Smooth muscle cell (in vitro differentiated cells): ENCODE data around the gene TMEM255A. TPM values are rescaled to one million over a fixed set of nuclear protein-coding genes. Genes with fewer than 3 reads are reported as not detected.

Experiments used
- DNase-seq: peaks from one replicate; lab custom pipeline; 2025; ENCODE audit not compliant: unreplicated experiment; lab: John Stamatoyannopoulos, UW
- H2AFZ ChIP-seq: fragments of 200-600 bp; sonication (generic); 2 replicates; pipeline ENCODE4 v1.6.0; 2016; ENCODE audit warnings: antibody characterized with exemption, low read depth, mild to moderate bottlenecking
- H3F3A ChIP-seq: fragments of 200-600 bp; sonication (generic); 2 replicates; pipeline ENCODE4 v1.6.0; 2017; ENCODE audit warnings: antibody characterized with exemption, low read depth
- H3K27ac ChIP-seq: fragments of 200-600 bp; sonication (generic); 2 replicates; pipeline ENCODE4 v1.5.1; 2016; ENCODE audit warnings: low read depth, mild to moderate bottlenecking
- H3K27me3 ChIP-seq: fragments of 200-600 bp; sonication (generic); 2 replicates; pipeline ENCODE4 v1.6.1; 2016; ENCODE audit warnings: low read depth, mild to moderate bottlenecking
- H3K36me3 ChIP-seq: fragments of 200-600 bp; sonication (generic); 2 replicates; pipeline ENCODE4 v1.5.1; 2016; ENCODE audit warnings: low read depth
- H3K4me1 ChIP-seq: fragments of 200-600 bp; sonication (generic); 2 replicates; pipeline ENCODE4 v1.5.1; 2016; ENCODE audit warnings: low read depth
- H3K4me2 ChIP-seq: fragments of 200-600 bp; sonication (generic); 2 replicates; pipeline ENCODE4 v1.6.0; 2016; ENCODE audit warnings: mild to moderate bottlenecking
- H3K4me3 ChIP-seq: fragments of 200-600 bp; sonication (generic); 2 replicates; pipeline ENCODE4 v1.5.1; 2016; ENCODE audit warnings: mild to moderate bottlenecking
- H3K79me2 ChIP-seq: fragments of 200-600 bp; sonication (generic); 2 replicates; pipeline ENCODE4 v1.6.0; 2016; ENCODE audit warnings: low read depth, mild to moderate bottlenecking
- H3K9ac ChIP-seq: fragments of 200-600 bp; sonication (generic); 2 replicates; pipeline ENCODE4 v1.6.0; 2016; ENCODE audit warnings: low read depth
- H3K9me3 ChIP-seq: fragments of 200-600 bp; sonication (generic); replicated peaks from 2 replicates; pipeline ENCODE4 v1.5.1; 2016; ENCODE audit warnings: low read depth
- H4K20me1 ChIP-seq: fragments of 200-600 bp; sonication (generic); 2 replicates; pipeline ENCODE4 v1.6.0; 2016; ENCODE audit warnings: low read depth
- CTCF ChIP-seq: fragments of 200-600 bp; sonication (generic); IDR thresholded peaks from 2 replicates; pipeline ENCODE4 v1.5.1; 2017; ENCODE audit warnings: borderline replicate concordance, mild to moderate bottlenecking, antibody characterized with exemption; ENCODE audit not compliant: insufficient read depth, poor library complexity, severe bottlenecking
- WGBS: methylation state at CpG from one replicate; pipeline ENCODE4 v1.1.7; 2016; ENCODE audit warnings: low lambda C conversion rate; 5-methylcytosine and 5-hydroxymethylcytosine counted together
- polyA plus RNA-seq: library from polyadenylated mRNA; unstranded; fragments of >200 nt; fragmentation: Nextera tagmentation; extraction: Ambion mirVana; gene quantifications from 2 replicates; pipeline ENCODE4 v1.2.1, GENCODE V29; 2016
- total RNA-seq: library from RNA; depleted of rRNA; stranded (reverse); fragments of >200 nt; gene quantifications from 2 replicates; pipeline ENCODE4 v1.2.3, GENCODE V29; 2014

Gene TMEM255A
- total and polyA plus RNA-seq, 2 experiments from 2014 or later: 0.04 TPM; not detected in 1

- Histone ChIP-seq H3K9me3 (no peaks in the 10 kb centered on the region), H3K4me2 (no peak overlapping the region), H3K4me3 (no peak overlapping the region), H3K79me2 (no peaks in the 10 kb centered on the region), H3K4me1 (no peaks in the 10 kb centered on the region), H3K27ac (peak overlapping the region; percentile 68), H3K9ac (no peak overlapping the region), H2AFZ (no peak overlapping the region), H3K36me3 (no peaks in the 10 kb centered on the region), H3F3A (no peaks in the 10 kb centered on the region), H4K20me1 (no peaks in the 10 kb centered on the region), H3K27me3 (peaks cover 19% of the 10 kb centered on the region)
- 71% methylated on average over 5 of the region's 5 CpGs for WGBS
- no peak for DNase-seq
- no peak for TF ChIP-seq CTCF
Observed at GRCh38 chrX:120316587-120317283, 5.5 kb upstream of the TMEM255A start.

- no peaks in the 10 kb centered on the region for H3K79me2 ChIP-seq
- H3K4me1 ChIP-seq: no peaks in the 10 kb centered on the region
- H3K4me2 ChIP-seq: no peak overlapping the region
- no peak overlapping the region for H3K9ac ChIP-seq
- H3F3A ChIP-seq: no peaks in the 10 kb centered on the region
- no peak overlapping the region for H3K4me3 ChIP-seq
- WGBS: 36% methylated on average over 4 of the region's 4 CpGs
- H3K9me3 ChIP-seq: no peaks in the 10 kb centered on the region
- H3K27ac ChIP-seq: peak overlapping the region; percentile 68
- no peak for DNase-seq
- H3K36me3 ChIP-seq: no peaks in the 10 kb centered on the region
- no peaks in the 10 kb centered on the region for H4K20me1 ChIP-seq
- peaks cover 29% of the 10 kb centered on the region for H3K27me3 ChIP-seq
- no peak overlapping the region for H2AFZ ChIP-seq
- no peak for TF ChIP-seq CTCF
Observed at GRCh38 chrX:120315776-120316175, 4.5 kb upstream of the TMEM255A start.

- no peak overlapping the region for H2AFZ ChIP-seq
- no peak overlapping the region for H3K4me3 ChIP-seq
- H3K4me2 ChIP-seq: no peak overlapping the region
- H3K79me2 ChIP-seq: no peaks in the 10 kb centered on the region
- H3K4me1 ChIP-seq: no peaks in the 10 kb centered on the region
- peaks cover 57% of the 10 kb centered on the region for H3K27me3 ChIP-seq
- H3F3A ChIP-seq: no peaks in the 10 kb centered on the region
- H4K20me1 ChIP-seq: no peaks in the 10 kb centered on the region
- H3K9me3 ChIP-seq: no peaks in the 10 kb centered on the region
- no peak overlapping the region for H3K27ac ChIP-seq
- TF ChIP-seq CTCF: no peak
- H3K36me3 ChIP-seq: no peaks in the 10 kb centered on the region
- WGBS: 60% methylated on average over 4 of the region's 4 CpGs
- no peak overlapping the region for H3K9ac ChIP-seq
- no peak for DNase-seq
Observed at GRCh38 chrX:120311727-120312063, 434 bp upstream of the TMEM255A start.
